Keratinocyte (primary cell): ENCODE data around the gene PCP2. TPM values are rescaled to one million over a fixed set of nuclear protein-coding genes. Genes with fewer than 3 reads are reported as not detected.

Source experiments
- DNase-seq: peaks from one replicate; pipeline ENCODE4 v3.0.0-alpha.2; 2011; ENCODE audit warnings: low read depth, missing footprints, low spot score
- FAIRE-seq: peaks from 2 replicates; lab custom pipeline; 2011; peaks lifted over from hg19 to GRCh38; lab: Jason Lieb, UNC
- H2AFZ ChIP-seq: 2 replicates; pipeline ENCODE4 v1.6.0; 2012; ENCODE audit warnings: low read length, control low read depth, inconsistent platforms; ENCODE audit not compliant: control insufficient read depth
- H3K27ac ChIP-seq: 2 replicates; pipeline ENCODE4 v1.5.1; 2011; ENCODE audit warnings: low read length; ENCODE audit not compliant: control insufficient read depth, insufficient read depth
- H3K27me3 ChIP-seq: 3 replicates; pipeline ENCODE4 v1.6.0; 2011; ENCODE audit warnings: low read length; ENCODE audit not compliant: control insufficient read depth, insufficient read depth; ENCODE audit errors: extremely low read depth
- H3K36me3 ChIP-seq, 2 experiments: 2 replicates in 1 of 2; 3 replicates in 1 of 2; pipeline ENCODE4 v1.5.1; 2011; ENCODE audit warnings: low read length in 2 of 2, mild to moderate bottlenecking in 1 of 2; ENCODE audit not compliant: control insufficient read depth in 2 of 2, insufficient read depth in 2 of 2; ENCODE audit errors: extremely low read depth in 1 of 2
- H3K4me1 ChIP-seq: 3 replicates; pipeline ENCODE4 v1.5.1; 2011; ENCODE audit warnings: low read length; ENCODE audit not compliant: control insufficient read depth, insufficient read depth; ENCODE audit errors: extremely low read depth
- H3K4me2 ChIP-seq: 3 replicates; pipeline ENCODE4 v1.6.0; 2011; ENCODE audit warnings: low read depth, low read length; ENCODE audit not compliant: control insufficient read depth, insufficient read depth; ENCODE audit errors: extremely low read depth
- H3K4me3 ChIP-seq, 3 experiments: fragments of 200-600 bp in 1 of 3; sonication (generic) in 1 of 3; 2 replicates in 2 of 3; 3 replicates in 1 of 3; pipeline ENCODE4 v1.5.1; 2011 to 2016; ENCODE audit warnings: low read length in 3 of 3, mild to moderate bottlenecking in 3 of 3, control low read depth in 2 of 3, inconsistent platforms in 1 of 3, low read depth in 1 of 3, mixed read lengths in 1 of 3, mixed run types in 1 of 3, moderate library complexity in 1 of 3; ENCODE audit not compliant: control insufficient read depth in 2 of 3, insufficient read depth in 2 of 3; ENCODE audit errors: extremely low read depth in 1 of 3
- H3K79me2 ChIP-seq: 2 replicates; pipeline ENCODE4 v1.6.0; 2012; ENCODE audit warnings: low read length; ENCODE audit not compliant: control insufficient read depth, insufficient read depth
- H3K9ac ChIP-seq: 3 replicates; pipeline ENCODE4 v1.6.0; 2011; ENCODE audit warnings: low read length; ENCODE audit not compliant: control insufficient read depth, insufficient read depth; ENCODE audit errors: extremely low read depth
- H3K9me1 ChIP-seq: 3 replicates; pipeline ENCODE4 v1.6.0; 2011; ENCODE audit warnings: low read length; ENCODE audit not compliant: control insufficient read depth, insufficient read depth; ENCODE audit errors: extremely low read depth
- H3K9me3 ChIP-seq: 2 replicates; pipeline ENCODE4 v1.5.1; 2012; ENCODE audit warnings: low read depth, low read length; ENCODE audit not compliant: control insufficient read depth
- H4K20me1 ChIP-seq: 3 replicates; pipeline ENCODE4 v1.6.0; 2011; ENCODE audit warnings: low read length; ENCODE audit not compliant: control insufficient read depth, insufficient read depth; ENCODE audit errors: extremely low read depth
- CTCF ChIP-seq, 3 experiments: IDR thresholded peaks in 1 of 3; conservative IDR thresholded peaks in 1 of 3; optimal IDR thresholded peaks in 1 of 3; 2 replicates in 2 of 3; 3 replicates in 1 of 3; pipeline versions ENCODE3 to v1.5.1; 2011; ENCODE audit warnings: low read length in 3 of 3, mild to moderate bottlenecking in 3 of 3, moderate library complexity in 2 of 3, control low read depth in 1 of 3, inconsistent platforms in 1 of 3; ENCODE audit not compliant: insufficient read depth in 2 of 3; ENCODE audit errors: extremely low read depth in 1 of 3
- EZH2 ChIP-seq: IDR thresholded peaks from one replicate; pipeline ENCODE4 v1.6.1; 2012; ENCODE audit warnings: inconsistent platforms, mild to moderate bottlenecking, low read length, moderate library complexity
- dilution Hi-C: fragments of 300-500 bp; cut with MboI; formaldehyde crosslinking; loops from one replicate; pipeline ENCODE4 v1.7.0; 2020; ENCODE audit warnings: low sequenced_read_pairs; ENCODE audit not compliant: extremely low pct_ligation_motif_present
- polyA plus RNA-seq, 5 experiments: library from polyadenylated mRNA; depleted of rRNA in 3 of 5; stranded (reverse) in 3 of 5; stranded (forward) in 1 of 5; unstranded in 1 of 5; fragments of >200 nt; gene quantifications; 1 replicate in 1 of 5; 2 replicates in 3 of 5; 3 replicates in 1 of 5; pipeline versions ENCODE4 v1.2.1 to v1.2.3, GENCODE V29; 2011 to 2012; ENCODE audit warnings: missing spikeins in 2 of 5, low read depth in 1 of 5, low replicate concordance in 1 of 5

PCP2 gene
- polyA plus RNA-seq, 1 donor (not counting 4 experiments of a cell fraction or from before 2014, with no cell fraction given): not detected

- Histone ChIP-seq H3K9ac (no peak overlapping the region), H3K79me2 (no peaks in the 10 kb centered on the region), H3K27ac (no peak overlapping the region), H3K27me3 (no peaks in the 10 kb centered on the region), H3K9me1 (no peaks in the 10 kb centered on the region), H4K20me1 (no peaks in the 10 kb centered on the region), H3K4me3 (no peak overlapping the region), H3K9me3 (no peaks in the 10 kb centered on the region), H3K4me1 (peaks cover 2% of the 10 kb centered on the region), H3K36me3 (peaks cover 4 to 14% of the 10 kb centered on the region in 2 experiments), H2AFZ (no peak overlapping the region), H3K4me2 (no peak overlapping the region)
- no peak for TF ChIP-seq EZH2
- no peak for TF ChIP-seq CTCF (optimal IDR thresholded peaks at IDR 0.05 in 1 of 3, IDR thresholded peaks at IDR 0.05 in 1 of 3, conservative IDR thresholded peaks at IDR 0.05 in 1 of 3; ENCODE audit: extremely low read depth in 1 of 3, insufficient read depth in 2 of 3, low read length in 3 of 3)
- dilution Hi-C loops: no loop called here
- DNase-seq: no peak
- FAIRE-seq: no peak
These were observed 13.6 kb upstream of the PCP2 start for GRCh38 chr19:7647156-7647555.

- Histone ChIP-seq H4K20me1 (no peaks in the 10 kb centered on the region), H3K79me2 (no peaks in the 10 kb centered on the region), H3K4me2 (no peak overlapping the region), H3K9me1 (no peaks in the 10 kb centered on the region), H3K9me3 (no peaks in the 10 kb centered on the region), H3K36me3 (peaks cover 4 to 15% of the 10 kb centered on the region in 2 experiments), H3K27ac (no peak overlapping the region), H3K4me3 (no peak overlapping the region), H3K27me3 (no peaks in the 10 kb centered on the region), H3K4me1 (no peaks in the 10 kb centered on the region), H2AFZ (no peak overlapping the region), H3K9ac (no peak overlapping the region)
- DNase-seq (no peak), FAIRE-seq (no peak)
- dilution Hi-C loops: no loop called here
- no peak for TF ChIP-seq EZH2
- TF ChIP-seq CTCF (optimal IDR thresholded peaks at IDR 0.05 in 1 of 3, IDR thresholded peaks at IDR 0.05 in 1 of 3, conservative IDR thresholded peaks at IDR 0.05 in 1 of 3; ENCODE audit: extremely low read depth in 1 of 3, insufficient read depth in 2 of 3, low read length in 3 of 3): no peak
These were observed 12.8 kb upstream of the PCP2 start for GRCh38 chr19:7646426-7646700.
